ENCODE results near the gene VTCN1.

VTCN1 gene

GRCh38 chr1:117113199-117113598 is 97.5 kb downstream of the VTCN1 start:
- Histone ChIP-seq H3K4ac (ENCODE audit: low read depth, low read length) (no peak overlapping the region), H3K9me3 (ENCODE audit: insufficient read depth, low read depth, low read length) (no peaks in the 10 kb centered on the region), H4K8ac (ENCODE audit: low read depth, low read length) (no peak overlapping the region), H3K4me1 (ENCODE audit: control insufficient read depth in 1 of 2, insufficient read depth in 2 of 2, low read length in 2 of 2) (peaks cover 10 to 12% of the 10 kb centered on the region in 2 experiments), H3K79me1 (ENCODE audit: low read length) (no peaks in the 10 kb centered on the region), H2BK5ac (ENCODE audit: low read depth, low read length, poor library complexity) (no peak overlapping the region), H2BK120ac (ENCODE audit: insufficient read depth, low read length, poor library complexity) (no peak overlapping the region), H3K36me3 (ENCODE audit: control insufficient read depth in 1 of 2, insufficient read depth in 2 of 2, low read length in 2 of 2) (peaks cover 17 to 41% of the 10 kb centered on the region in 2 experiments), H2BK12ac (ENCODE audit: low read length) (no peak overlapping the region), H3K4me3 (ENCODE audit: low read depth, low read length) (peak overlapping the region; percentile 10), H3K18ac (ENCODE audit: low read length) (no peak overlapping the region), H3K9ac (ENCODE audit: low read length) (no peak overlapping the region), H4K91ac (ENCODE audit: low read depth, low read length) (no peak overlapping the region), H3K27ac (ENCODE audit: low read depth, low read length) (no peak overlapping the region), H2AFZ (ENCODE audit: insufficient read depth, low read length, poor library complexity) (no peak overlapping the region), H3K4me2 (ENCODE audit: low read length) (no peak overlapping the region), H3K23ac (ENCODE audit: low read length) (no peak overlapping the region), H3K27me3 (ENCODE audit: insufficient read depth, low read length) (no peaks in the 10 kb centered on the region), H4K12ac (ENCODE audit: low read depth, low read length) (no peak overlapping the region), H3K14ac (ENCODE audit: low read length) (no peak overlapping the region), H2AK5ac (ENCODE audit: low read length) (no peak overlapping the region), H3K79me2 (ENCODE audit: control insufficient read depth, insufficient read depth, low read length, poor library complexity) (no peaks in the 10 kb centered on the region)
- WGBS (ENCODE audit: extremely low coverage, insufficient coverage, insufficient read length) = no CpG with 5 or more reads among the region's 11 CpGs
- DNase-seq = no peak

GRCh38 chr1:117112047-117112717 is 98.5 kb downstream of the VTCN1 start:
- no peaks in the 10 kb centered on the region for H3K27me3 ChIP-seq (ENCODE audit: insufficient read depth, low read length)
- H3K4me2 ChIP-seq (ENCODE audit: low read length) = no peak overlapping the region
- H4K8ac ChIP-seq (ENCODE audit: low read depth, low read length) = no peak overlapping the region
- no peak overlapping the region for H2BK120ac ChIP-seq (ENCODE audit: insufficient read depth, low read length, poor library complexity)
- no peak overlapping the region for H2AK5ac ChIP-seq (ENCODE audit: low read length)
- peaks cover 2 to 4% of the 10 kb centered on the region in 2 experiments for H3K4me1 ChIP-seq (ENCODE audit: control insufficient read depth in 1 of 2, insufficient read depth in 2 of 2, low read length in 2 of 2)
- H3K9me3 ChIP-seq (ENCODE audit: insufficient read depth, low read depth, low read length) = no peaks in the 10 kb centered on the region
- H3K23ac ChIP-seq (ENCODE audit: low read length) = no peak overlapping the region
- H3K9ac ChIP-seq (ENCODE audit: low read length) = no peak overlapping the region
- H3K79me1 ChIP-seq (ENCODE audit: low read length) = no peaks in the 10 kb centered on the region
- no peak overlapping the region for H3K4me3 ChIP-seq (ENCODE audit: low read depth, low read length)
- no peak overlapping the region for H4K12ac ChIP-seq (ENCODE audit: low read depth, low read length)
- H2BK12ac ChIP-seq (ENCODE audit: low read length) = no peak overlapping the region
- peaks cover 16 to 35% of the 10 kb centered on the region in 2 experiments for H3K36me3 ChIP-seq (ENCODE audit: control insufficient read depth in 1 of 2, insufficient read depth in 2 of 2, low read length in 2 of 2)
- no peak overlapping the region for H4K91ac ChIP-seq (ENCODE audit: low read depth, low read length)
- WGBS (ENCODE audit: extremely low coverage, insufficient coverage, insufficient read length) = no CpG with 5 or more reads among the region's 7 CpGs
- H3K4ac ChIP-seq (ENCODE audit: low read depth, low read length) = no peak overlapping the region
- H2AFZ ChIP-seq (ENCODE audit: insufficient read depth, low read length, poor library complexity) = no peak overlapping the region
- H3K27ac ChIP-seq (ENCODE audit: low read depth, low read length) = no peak overlapping the region
- no peak for DNase-seq
- H3K18ac ChIP-seq (ENCODE audit: low read length) = no peak overlapping the region
- no peak overlapping the region for H3K14ac ChIP-seq (ENCODE audit: low read length)
- no peaks in the 10 kb centered on the region for H3K79me2 ChIP-seq (ENCODE audit: control insufficient read depth, insufficient read depth, low read length, poor library complexity)
- no peak overlapping the region for H2BK5ac ChIP-seq (ENCODE audit: low read depth, low read length, poor library complexity)

GRCh38 chr1:117110774-117111173 is 100.0 kb downstream of the VTCN1 start:
- Histone ChIP-seq H3K79me2 (ENCODE audit: control insufficient read depth, insufficient read depth, low read length, poor library complexity) (no peaks in the 10 kb centered on the region), H3K9ac (ENCODE audit: low read length) (no peak overlapping the region), H3K4me2 (ENCODE audit: low read length) (no peak overlapping the region), H3K27me3 (ENCODE audit: insufficient read depth, low read length) (no peaks in the 10 kb centered on the region), H3K4me3 (ENCODE audit: low read depth, low read length) (no peak overlapping the region), H3K36me3 (ENCODE audit: control insufficient read depth in 1 of 2, insufficient read depth in 2 of 2, low read length in 2 of 2) (peaks cover 16 to 32% of the 10 kb centered on the region in 2 experiments), H2BK120ac (ENCODE audit: insufficient read depth, low read length, poor library complexity) (no peak overlapping the region), H3K18ac (ENCODE audit: low read length) (no peak overlapping the region), H4K91ac (ENCODE audit: low read depth, low read length) (no peak overlapping the region), H4K12ac (ENCODE audit: low read depth, low read length) (no peak overlapping the region), H3K23ac (ENCODE audit: low read length) (no peak overlapping the region), H3K4me1 (ENCODE audit: control insufficient read depth in 1 of 2, insufficient read depth in 2 of 2, low read length in 2 of 2) (no peaks in the 10 kb centered on the region), H2BK5ac (ENCODE audit: low read depth, low read length, poor library complexity) (no peak overlapping the region), H4K8ac (ENCODE audit: low read depth, low read length) (no peak overlapping the region), H2AK5ac (ENCODE audit: low read length) (no peak overlapping the region), H3K79me1 (ENCODE audit: low read length) (no peaks in the 10 kb centered on the region), H3K27ac (ENCODE audit: low read depth, low read length) (no peak overlapping the region), H3K14ac (ENCODE audit: low read length) (no peak overlapping the region), H2BK12ac (ENCODE audit: low read length) (no peak overlapping the region), H3K9me3 (ENCODE audit: insufficient read depth, low read depth, low read length) (no peaks in the 10 kb centered on the region), H3K4ac (ENCODE audit: low read depth, low read length) (no peak overlapping the region), H2AFZ (ENCODE audit: insufficient read depth, low read length, poor library complexity) (no peak overlapping the region)
- DNase-seq = no peak
- WGBS (ENCODE audit: extremely low coverage, insufficient coverage, insufficient read length) = no CpG with 5 or more reads among the region's 2 CpGs

- H2AK5ac ChIP-seq (ENCODE audit: low read length) = no peak overlapping the region
- no peak overlapping the region for H3K4me2 ChIP-seq (ENCODE audit: low read length)
- no peaks in the 10 kb centered on the region for H3K79me2 ChIP-seq (ENCODE audit: control insufficient read depth, insufficient read depth, low read length, poor library complexity)
- no peak overlapping the region for H3K14ac ChIP-seq (ENCODE audit: low read length)
- H3K4me3 ChIP-seq (ENCODE audit: low read depth, low read length) = no peak overlapping the region
- H3K79me1 ChIP-seq (ENCODE audit: low read length) = no peaks in the 10 kb centered on the region
- no peak overlapping the region for H4K8ac ChIP-seq (ENCODE audit: low read depth, low read length)
- no peak overlapping the region for H2BK5ac ChIP-seq (ENCODE audit: low read depth, low read length, poor library complexity)
- no peak overlapping the region for H3K27ac ChIP-seq (ENCODE audit: low read depth, low read length)
- H3K9ac ChIP-seq (ENCODE audit: low read length) = no peak overlapping the region
- H3K36me3 ChIP-seq (ENCODE audit: control insufficient read depth in 1 of 2, insufficient read depth in 2 of 2, low read length in 2 of 2) = peaks cover 9 to 23% of the 10 kb centered on the region in 2 experiments
- no peak overlapping the region for H3K4ac ChIP-seq (ENCODE audit: low read depth, low read length)
- no peaks in the 10 kb centered on the region for H3K27me3 ChIP-seq (ENCODE audit: insufficient read depth, low read length)
- H4K91ac ChIP-seq (ENCODE audit: low read depth, low read length) = no peak overlapping the region
- H2AFZ ChIP-seq (ENCODE audit: insufficient read depth, low read length, poor library complexity) = no peak overlapping the region
- no peak overlapping the region for H2BK120ac ChIP-seq (ENCODE audit: insufficient read depth, low read length, poor library complexity)
- H4K12ac ChIP-seq (ENCODE audit: low read depth, low read length) = no peak overlapping the region
- H3K9me3 ChIP-seq (ENCODE audit: insufficient read depth, low read depth, low read length) = no peaks in the 10 kb centered on the region
- WGBS (ENCODE audit: extremely low coverage, insufficient coverage, insufficient read length) = no CpG with 5 or more reads among the region's 2 CpGs
- H3K23ac ChIP-seq (ENCODE audit: low read length) = no peak overlapping the region
- H3K4me1 ChIP-seq (ENCODE audit: control insufficient read depth in 1 of 2, insufficient read depth in 2 of 2, low read length in 2 of 2) = no peaks in the 10 kb centered on the region
- H3K18ac ChIP-seq (ENCODE audit: low read length) = no peak overlapping the region
- DNase-seq = no peak
- H2BK12ac ChIP-seq (ENCODE audit: low read length) = no peak overlapping the region
These were observed 103.4 kb downstream of the VTCN1 start for GRCh38 chr1:117107364-117107763.

All from trophoblast cell (in vitro differentiated cells and primary cell).